K562 (cell line): ENCODE measurements around the gene SOX11. TPM values are rescaled to one million over a fixed set of nuclear protein-coding genes. Genes with fewer than 3 reads are reported as not detected.

Experiments
- ATAC-seq: fragments of 200-7000 bp; cut with Tn5 transposase; 3 replicates; pipeline ENCODE4 v1.9.1; 2020; ENCODE audit warnings: moderate library complexity
- BruUV-seq: library from RNA; stranded (reverse); fragments of 400-500 nt; replicated peaks from 2 replicates; lab custom pipeline; 2021; lab: Mats Ljungman, UMichigan
- CTCF ChIA-PET: fragments of 300-600 bp; formaldehyde crosslinking; extraction: SDS; loops from one replicate; lab custom pipeline; 2021; ENCODE audit warnings: low intra/inter-chr PET ratio; lab: Yijun Ruan, JAX
- POLR2A ChIA-PET: fragments of 300-600, 350-650 bp; sonication (Branson Sonifier 250); formaldehyde crosslinking; extraction: SDS; loops from one replicate; lab custom pipeline; 2021; ENCODE audit warnings: antibody characterized with exemption, inconsistent platforms; lab: Yijun Ruan, JAX
- DNase-seq, 4 experiments: peaks; one replicate each; pipeline versions ENCODE4 v3.0.0 to v3.0.0-alpha.2; 2011 to 2018; ENCODE audit warnings: low spot score in 3 of 4, mixed read lengths in 3 of 4; ENCODE audit errors: extremely low read depth in 1 of 4
- FAIRE-seq: peaks from 2 replicates; lab custom pipeline; 2011; peaks lifted over from hg19 to GRCh38; lab: Jason Lieb, UNC
- H2AFZ ChIP-seq: 2 replicates; pipeline ENCODE4 v1.6.0; 2011; ENCODE audit warnings: low read depth, low read length, control low read depth, inconsistent platforms
- H3K27ac ChIP-seq: fragments of 200-600 bp; 3 replicates; pipeline ENCODE4 v1.8.0; 2011; ENCODE audit warnings: low read depth, mild to moderate bottlenecking, control low read depth, inconsistent platforms, low read length, moderate library complexity, mixed read lengths; ENCODE audit errors: extremely low read depth
- H3K27me3 ChIP-seq, 2 experiments: fragments of 300-600 bp in 1 of 2; 2 replicates in 1 of 2; 3 replicates in 1 of 2; pipeline versions ENCODE4 v1.6.0 to v1.8.0; 2011; ENCODE audit warnings: inconsistent platforms in 2 of 2, low read length in 2 of 2, mild to moderate bottlenecking in 1 of 2, mixed read lengths in 1 of 2, moderate library complexity in 1 of 2; ENCODE audit not compliant: control insufficient read depth in 2 of 2, insufficient read depth in 2 of 2
- H3K36me3 ChIP-seq: fragments of 300-600 bp; 3 replicates; pipeline ENCODE4 v1.8.0; 2011; ENCODE audit warnings: mild to moderate bottlenecking, low read length, inconsistent platforms; ENCODE audit not compliant: control insufficient read depth, insufficient read depth
- H3K4me1 ChIP-seq, 2 experiments: fragments of 200-600 bp in 1 of 2; replicated peaks in 1 of 2; 2 replicates in 1 of 2; 3 replicates in 1 of 2; pipeline versions ENCODE4 v1.5.1 to v1.8.0; 2011; ENCODE audit warnings: inconsistent platforms in 2 of 2, low read length in 2 of 2, mild to moderate bottlenecking in 1 of 2, mixed read lengths in 1 of 2, moderate library complexity in 1 of 2; ENCODE audit not compliant: control insufficient read depth in 2 of 2, insufficient read depth in 2 of 2
- H3K4me2 ChIP-seq: 2 replicates; pipeline ENCODE4 v1.6.1; 2011; ENCODE audit warnings: low read length, control low read depth, inconsistent platforms, mixed read lengths; ENCODE audit not compliant: insufficient read depth
- H3K4me3 ChIP-seq: fragments of 200-600 bp; sonication (generic), shearing (Covaris generic); 2 replicates; pipeline ENCODE4 v1.5.1; 2016; ENCODE audit warnings: control low read depth, inconsistent platforms
- H3K79me2 ChIP-seq: fragments of 200-600 bp; 3 replicates; pipeline ENCODE4 v1.8.0; 2011; ENCODE audit warnings: low read length, inconsistent platforms; ENCODE audit not compliant: control insufficient read depth, insufficient read depth
- H3K9ac ChIP-seq, 2 experiments: 2 replicates each; pipeline versions ENCODE4 v1.6.0 to v1.6.1; 2011; ENCODE audit warnings: low read depth in 2 of 2, low read length in 2 of 2, control low read depth in 1 of 2, inconsistent platforms in 1 of 2, mild to moderate bottlenecking in 1 of 2, mixed read lengths in 1 of 2; ENCODE audit not compliant: insufficient read depth in 1 of 2
- H3K9me1 ChIP-seq: one replicate; pipeline ENCODE4 v1.6.0; 2011; ENCODE audit warnings: inconsistent platforms, mild to moderate bottlenecking, low read length, moderate library complexity; ENCODE audit not compliant: control insufficient read depth, insufficient read depth
- H3K9me3 ChIP-seq: replicated peaks from 2 replicates; pipeline ENCODE4 v1.5.1; 2011; ENCODE audit warnings: low read depth, low read length, inconsistent platforms; ENCODE audit not compliant: control insufficient read depth, insufficient read depth
- H4K20me1 ChIP-seq: replicated peaks from 2 replicates; pipeline ENCODE4 v1.6.1; 2011; ENCODE audit warnings: low read length, inconsistent platforms, mixed read lengths; ENCODE audit not compliant: control insufficient read depth, insufficient read depth
- BCL6 ChIP-seq: fragments of 250-450 bp; sonication (Bioruptor Pico); IDR thresholded peaks from 2 replicates; pipeline ENCODE4 v1.4.0; 2020
- CC2D1A ChIP-seq: fragments of 450-650 bp; IDR thresholded peaks from 2 replicates; pipeline ENCODE4 v1.6.1; 2017; ENCODE audit warnings: mild to moderate bottlenecking
- FUS ChIP-seq: fragments of 200-400 bp; formaldehyde crosslinking; optimal IDR thresholded peaks from 2 replicates; pipeline ENCODE3; 2017; ENCODE audit warnings: low read depth, low read length
- IFI16 ChIP-seq: fragments of 250-450 bp; sonication (Bioruptor Pico); IDR thresholded peaks from 2 replicates; pipeline ENCODE4 v2.1.2; 2022; ENCODE audit warnings: mild to moderate bottlenecking, inconsistent platforms
- KDM1A ChIP-seq, 2 experiments: fragments of 450-650 bp; IDR thresholded peaks; 2 replicates each; pipeline ENCODE4 v1.6.1; 2016; ENCODE audit warnings: mild to moderate bottlenecking in 2 of 2
- MITF ChIP-seq: IDR thresholded peaks from 2 replicates; pipeline ENCODE4 v1.6.1; 2014; ENCODE audit warnings: antibody characterized with exemption
- WGBS: fragments of 100-300 bp; shearing (Covaris generic); methylation state at CpG from one replicate; pipeline ENCODE4 v1.1.6; 2016; ENCODE audit warnings: low coverage, mixed read lengths; ENCODE audit not compliant: insufficient coverage; ENCODE audit errors: missing lambda C conversion rate; 5-methylcytosine and 5-hydroxymethylcytosine counted together
- in situ Hi-C: fragments of 300-500 bp; cut with MboI; formaldehyde crosslinking; loops from 4 replicates; pipeline ENCODE4 v1.15.0; 2018; ENCODE audit warnings: inconsistent platforms, mixed read lengths
- intact Hi-C: fragments of 100-400 bp; cut with micrococcal nuclease; formaldehyde crosslinking; loops from 2 replicates; pipeline ENCODE4 v1.14.2; 2022
- polyA plus RNA-seq, 8 experiments: library from polyadenylated mRNA; depleted of rRNA in 4 of 8; stranded (reverse) in 5 of 8; unstranded in 3 of 8; fragments of >200 nt; fragmentation: Nextera tagmentation in 2 of 8; fragmentation: Illumina TruSeq in 1 of 8; extraction: Ambion mirVana in 2 of 8; extraction: Trizol in 1 of 8; gene quantifications; 2 replicates each; pipeline versions ENCODE4 v1.2.1 to v1.2.3, GENCODE V29; 2011 to 2014; ENCODE audit warnings: inconsistent platforms in 1 of 8, missing spikeins in 1 of 8
- total RNA-seq, 7 experiments: library from RNA; depleted of rRNA in 6 of 7; stranded (reverse); fragments of >200 nt in 6 of 7; fragmentation: Illumina TruSeq in 2 of 7; extraction: Trizol in 2 of 7; gene quantifications; 2 replicates each; pipeline versions ENCODE4 v1.2.1 to v1.2.3, GENCODE V29; 2011 to 2021; ENCODE audit warnings: low replicate concordance in 1 of 7

The SOX11 gene
- total and polyA plus RNA-seq, 9 of the 15 experiments (the other 6 are each of a cell fraction or from before 2014, with no cell fraction given), result 0.02 TPM; not detected in 8

GRCh38 chr2:5664278-5664681, 27.9 kb upstream of the SOX11 start (continued):
- no peak for TF ChIP-seq FUS
- TF ChIP-seq KDM1A (IDR thresholded peaks at IDR 0.05), result no peak

- no peak overlapping the region for H3K27ac ChIP-seq
- WGBS, result no CpG with 5 or more reads among the region's 1 CpG
- CTCF ChIA-PET, result no interaction called here
- POLR2A ChIA-PET, result no interaction called here
- H3K9me3 ChIP-seq, result no peaks in the 10 kb centered on the region
- intact Hi-C loops (no loop called here), in situ Hi-C loops (no loop called here)
- no peak overlapping the region for H2AFZ ChIP-seq
- BruUV-seq, result no TSS peak
- no peak overlapping the region for H3K4me2 ChIP-seq
- H3K4me1 ChIP-seq, result no peaks in the 10 kb centered on the region
- no peak for ATAC-seq
- H3K79me2 ChIP-seq, result no peaks in the 10 kb centered on the region
- no peak overlapping the region for H3K4me3 ChIP-seq
- no peak overlapping the region for H3K9ac ChIP-seq
- FAIRE-seq, result no peak
- H4K20me1 ChIP-seq, result no peaks in the 10 kb centered on the region
- H3K27me3 ChIP-seq, result no peaks in the 10 kb centered on the region
- H3K9me1 ChIP-seq, result no peaks in the 10 kb centered on the region
- TF ChIP-seq MITF (no peak), CC2D1A (no peak), IFI16 (CRISPR knock-in tag) (no peak), BCL6 (CRISPR knock-in tag) (no peak)
- H3K36me3 ChIP-seq, result no peaks in the 10 kb centered on the region
- DNase-seq, result no peak
Observed at GRCh38 chr2:5665066-5665465, 27.1 kb upstream of the SOX11 start.
